ENCODE results near the gene VCX3A. TPM values are rescaled to one million over a fixed set of nuclear protein-coding genes. Genes with fewer than 3 reads are reported as not detected.

Gene VCX3A
- total and polyA plus RNA-seq, 4 donors: 0.08 to 0.16 TPM; not detected in 2

- TF ChIP-seq CTCF (IDR thresholded peaks at IDR 0.05; ENCODE audit: control extremely low read depth, extremely low read depth): no peak
- no peaks in the 10 kb centered on the region for H3K4me1 ChIP-seq (ENCODE audit: control insufficient read depth in 5 of 5, insufficient read depth in 5 of 5, low read length in 5 of 5)
- peaks cover 0 to 2% (median 0%) of the 10 kb centered on the region in 3 donors for H3K27me3 ChIP-seq (ENCODE audit: control insufficient read depth in 3 of 3, insufficient read depth in 3 of 3, low read length in 2 of 3)
- ATAC-seq (ENCODE audit: insufficient read depth, low FRiP score): no peak
- 83 to 89% methylated on average over 6 of the region's 6 CpGs for WGBS, 2 donors
- no peak overlapping the region for H3K9ac ChIP-seq (ENCODE audit: insufficient read depth in 1 of 2, low read length in 2 of 2)
- DNase-seq: no peak
- no peaks in the 10 kb centered on the region for H3K36me3 ChIP-seq (ENCODE audit: control insufficient read depth in 4 of 4, insufficient read depth in 4 of 4, low read length in 4 of 4)
- no peak overlapping the region for H3K27ac ChIP-seq (ENCODE audit: low read depth in 1 of 2, low read length in 1 of 2)
- no peak overlapping the region for H3K4me3 ChIP-seq
- H3K9me3 ChIP-seq (ENCODE audit: control insufficient read depth in 4 of 4, insufficient read depth in 3 of 4, low read length in 3 of 4): no peaks in the 10 kb centered on the region
Measured at GRCh38 chrX:6517376-6517775, 17.5 kb downstream of the VCX3A start.

GRCh38 chrX:6506444-6506843 is 28.5 kb downstream of the VCX3A start:
- H3K27me3 ChIP-seq (ENCODE audit: control insufficient read depth in 3 of 3, insufficient read depth in 3 of 3, low read length in 2 of 3): peaks cover 0 to 6% (median 0%) of the 10 kb centered on the region in 3 donors
- ATAC-seq (ENCODE audit: insufficient read depth, low FRiP score) (no peak), DNase-seq (no peak)
- TF ChIP-seq CTCF (IDR thresholded peaks at IDR 0.05; ENCODE audit: control extremely low read depth, extremely low read depth): no peak
- no peak overlapping the region for H3K4me3 ChIP-seq
- no peak overlapping the region for H3K27ac ChIP-seq (ENCODE audit: low read depth in 1 of 2, low read length in 1 of 2)
- no peak overlapping the region for H3K9ac ChIP-seq (ENCODE audit: insufficient read depth in 1 of 2, low read length in 2 of 2)
- no peaks in the 10 kb centered on the region for H3K9me3 ChIP-seq (ENCODE audit: control insufficient read depth in 4 of 4, insufficient read depth in 3 of 4, low read length in 3 of 4)
- 89 to 92% methylated on average over 4 of the region's 4 CpGs for WGBS, 2 donors
- H3K4me1 ChIP-seq (ENCODE audit: control insufficient read depth in 5 of 5, insufficient read depth in 5 of 5, low read length in 5 of 5): no peaks in the 10 kb centered on the region
- no peaks in the 10 kb centered on the region for H3K36me3 ChIP-seq (ENCODE audit: control insufficient read depth in 4 of 4, insufficient read depth in 4 of 4, low read length in 4 of 4)

- no peaks in the 10 kb centered on the region for H3K4me1 ChIP-seq (ENCODE audit: control insufficient read depth in 5 of 5, insufficient read depth in 5 of 5, low read length in 5 of 5)
- DNase-seq: no peak
- H3K27ac ChIP-seq (ENCODE audit: low read depth in 1 of 2, low read length in 1 of 2): no peak overlapping the region
- peaks cover 0 to 6% (median 0%) of the 10 kb centered on the region in 3 donors for H3K27me3 ChIP-seq (ENCODE audit: control insufficient read depth in 3 of 3, insufficient read depth in 3 of 3, low read length in 2 of 3)
- ATAC-seq (ENCODE audit: insufficient read depth, low FRiP score): no peak
- H3K4me3 ChIP-seq: no peak overlapping the region
- no peaks in the 10 kb centered on the region for H3K36me3 ChIP-seq (ENCODE audit: control insufficient read depth in 4 of 4, insufficient read depth in 4 of 4, low read length in 4 of 4)
- 42 to 46% methylated on average over 2 of the region's 2 CpGs for WGBS, 2 donors
- H3K9me3 ChIP-seq (ENCODE audit: control insufficient read depth in 4 of 4, insufficient read depth in 3 of 4, low read length in 3 of 4): no peaks in the 10 kb centered on the region
- H3K9ac ChIP-seq (ENCODE audit: insufficient read depth in 1 of 2, low read length in 2 of 2): no peak overlapping the region
- TF ChIP-seq CTCF (IDR thresholded peaks at IDR 0.05; ENCODE audit: control extremely low read depth, extremely low read depth): no peak
Measured at GRCh38 chrX:6505960-6506359, 29.0 kb downstream of the VCX3A start.

- Histone ChIP-seq H3K4me3 (no peak overlapping the region), H3K36me3 (ENCODE audit: control insufficient read depth in 4 of 4, insufficient read depth in 4 of 4, low read length in 4 of 4) (no peaks in the 10 kb centered on the region), H3K27me3 (ENCODE audit: control insufficient read depth in 3 of 3, insufficient read depth in 3 of 3, low read length in 2 of 3) (no peaks in the 10 kb centered on the region), H3K27ac (ENCODE audit: low read depth in 1 of 2, low read length in 1 of 2) (no peak overlapping the region), H3K4me1 (ENCODE audit: control insufficient read depth in 5 of 5, insufficient read depth in 5 of 5, low read length in 5 of 5) (no peaks in the 10 kb centered on the region), H3K9ac (ENCODE audit: insufficient read depth in 1 of 2, low read length in 2 of 2) (no peak overlapping the region), H3K9me3 (ENCODE audit: control insufficient read depth in 4 of 4, insufficient read depth in 3 of 4, low read length in 3 of 4) (no peaks in the 10 kb centered on the region)
- WGBS, 2 donors: 76 to 93% methylated on average over 1 of the region's 1 CpG
- TF ChIP-seq CTCF (IDR thresholded peaks at IDR 0.05; ENCODE audit: control extremely low read depth, extremely low read depth): no peak
- no peak for DNase-seq
- ATAC-seq (ENCODE audit: insufficient read depth, low FRiP score): no peak
Measured at GRCh38 chrX:6500719-6501118, 34.2 kb downstream of the VCX3A start.

Data from lung (tissue), 12 donors.